GM12878 (cell line): ENCODE data around the gene IQCC. TPM values are rescaled to one million over a fixed set of nuclear protein-coding genes. Genes with fewer than 3 reads are reported as not detected.

Experiments used
- ATAC-seq: fragments of 200-7000 bp; cut with Tn5 transposase; 3 replicates; pipeline ENCODE4 v1.9.1; 2020; ENCODE audit warnings: mild to moderate bottlenecking, moderate library complexity
- BruUV-seq: library from RNA; stranded (reverse); fragments of 400-500 nt; replicated peaks from 2 replicates; lab custom pipeline; 2021; lab: Mats Ljungman, UMichigan
- CTCF ChIA-PET: fragments of 300-600 bp; sonication (Branson Sonifier 250); formaldehyde crosslinking; extraction: SDS; loops from one replicate; lab custom pipeline; 2021; ENCODE audit warnings: inconsistent platforms; lab: Yijun Ruan, JAX
- POLR2A ChIA-PET: fragments of 350-600 bp; formaldehyde crosslinking; extraction: SDS; loops from one replicate; lab custom pipeline; 2021; ENCODE audit warnings: inconsistent platforms; lab: Charles Lee
- RAD21 ChIA-PET: fragments of 300-600 bp; sonication (Branson Sonifier 250); formaldehyde crosslinking; loops from one replicate; lab custom pipeline; 2023; ENCODE audit warnings: antibody characterized with exemption; ENCODE audit not compliant: unreplicated experiment; lab: Charles Lee
- SMC1A ChIA-PET: fragments of 300-600 bp; sonication (Branson Sonifier 250); formaldehyde crosslinking; loops from one replicate; lab custom pipeline; 2023; ENCODE audit not compliant: unreplicated experiment, uncharacterized antibody; lab: Charles Lee
- DNase-seq: peaks from one replicate; pipeline ENCODE4 v3.0.0-alpha.2; 2011; ENCODE audit warnings: low read depth, low spot score
- FAIRE-seq: peaks from 3 replicates; lab custom pipeline; 2011; peaks lifted over from hg19 to GRCh38; lab: Jason Lieb, UNC
- H2AFZ ChIP-seq: 2 replicates; pipeline ENCODE4 v1.6.0; 2011; ENCODE audit warnings: low read depth, low read length, control low read depth; ENCODE audit not compliant: control insufficient read depth
- H3K27ac ChIP-seq: 2 replicates; pipeline ENCODE4 v1.5.1; 2011; ENCODE audit warnings: control low read depth; ENCODE audit not compliant: control insufficient read depth, insufficient read depth
- H3K27me3 ChIP-seq, 2 experiments: replicated peaks in 1 of 2; 2 replicates each; pipeline versions ENCODE4 v1.6.0 to v1.6.1; 2011; ENCODE audit warnings: low read length in 1 of 2; ENCODE audit not compliant: control insufficient read depth in 2 of 2, insufficient read depth in 2 of 2
- H3K36me3 ChIP-seq, 2 experiments: 2 replicates each; pipeline ENCODE4 v1.5.1; 2011; ENCODE audit warnings: low read length in 1 of 2; ENCODE audit not compliant: control insufficient read depth in 2 of 2, insufficient read depth in 2 of 2
- H3K4me1 ChIP-seq: 2 replicates; pipeline ENCODE4 v1.6.1; 2011; ENCODE audit warnings: mild to moderate bottlenecking, low read length, moderate library complexity, mixed read lengths; ENCODE audit not compliant: control insufficient read depth, insufficient read depth
- H3K4me2 ChIP-seq: 2 replicates; pipeline ENCODE4 v1.6.0; 2011; ENCODE audit warnings: control low read depth; ENCODE audit not compliant: control insufficient read depth, insufficient read depth
- H3K4me3 ChIP-seq: fragments of 200-600 bp; sonication (generic); 2 replicates; pipeline ENCODE4 v1.5.1; 2016
- H3K79me2 ChIP-seq: 2 replicates; pipeline ENCODE4 v1.6.0; 2011; ENCODE audit warnings: low read length; ENCODE audit not compliant: control insufficient read depth, insufficient read depth
- H3K9ac ChIP-seq: 2 replicates; pipeline ENCODE4 v1.8.0; 2011; ENCODE audit warnings: low read length, control low read depth, mixed read lengths; ENCODE audit not compliant: control insufficient read depth, insufficient read depth
- H3K9me3 ChIP-seq: replicated peaks from 3 replicates; pipeline ENCODE4 v1.5.1; 2011; ENCODE audit warnings: mild to moderate bottlenecking, low read length; ENCODE audit not compliant: control insufficient read depth, insufficient read depth
- H4K20me1 ChIP-seq: 2 replicates; pipeline ENCODE4 v1.6.0; 2011; ENCODE audit not compliant: control insufficient read depth, insufficient read depth
- BACH1 ChIP-seq: fragments of 450-650 bp; IDR thresholded peaks from 2 replicates; pipeline ENCODE4 v1.6.1; 2017; ENCODE audit warnings: mild to moderate bottlenecking, borderline replicate concordance
- BHLHE40 ChIP-seq, 2 experiments: fragments of 450-650 bp in 1 of 2; IDR thresholded peaks; 2 replicates each; pipeline ENCODE4 v1.6.1; 2011 to 2017; ENCODE audit warnings: low read depth in 2 of 2, borderline replicate concordance in 1 of 2, improper control_type of control experiment in 1 of 2, low read length in 1 of 2, mild to moderate bottlenecking in 1 of 2
- BRCA1 ChIP-seq: IDR thresholded peaks from 2 replicates; pipeline ENCODE4 v1.6.1; 2011; ENCODE audit warnings: low read depth, low read length, improper control_type of control experiment
- CHD2 ChIP-seq: IDR thresholded peaks from 2 replicates; pipeline ENCODE4 v1.6.1; 2011; ENCODE audit warnings: low read depth, low read length, improper control_type of control experiment, borderline replicate concordance
- ETV6 ChIP-seq, 2 experiments: fragments of 450-650 bp in 1 of 2; IDR thresholded peaks in 1 of 2; conservative IDR thresholded peaks in 1 of 2; 2 replicates each; pipeline ENCODE4 v1.6.1; 2014; ENCODE audit warnings: antibody characterized with exemption in 1 of 2, borderline replicate concordance in 1 of 2, low read depth in 1 of 2, mild to moderate bottlenecking in 1 of 2, moderate library complexity in 1 of 2
- FOXM1 ChIP-seq: IDR thresholded peaks from 2 replicates; pipeline ENCODE4 v1.6.1; 2012; ENCODE audit warnings: low read depth, mild to moderate bottlenecking, inconsistent platforms, low read length, moderate library complexity
- IRF4 ChIP-seq: IDR thresholded peaks from 2 replicates; pipeline ENCODE4 v1.6.1; 2011; ENCODE audit warnings: low read depth, low read length
- JUNB ChIP-seq: IDR thresholded peaks from 2 replicates; pipeline ENCODE4 v1.6.1; 2016; ENCODE audit warnings: antibody characterized with exemption, mild to moderate bottlenecking
- MEF2B ChIP-seq: fragments of 450-650 bp; IDR thresholded peaks from 2 replicates; pipeline ENCODE4 v1.6.1; 2018; ENCODE audit warnings: mild to moderate bottlenecking, moderate library complexity; ENCODE audit not compliant: partially characterized antibody, poor library complexity, severe bottlenecking
- MYC ChIP-seq: IDR thresholded peaks from 2 replicates; pipeline ENCODE4 v1.6.1; 2011; ENCODE audit warnings: mild to moderate bottlenecking, low read length, moderate library complexity, inconsistent platforms; ENCODE audit not compliant: insufficient read depth, insufficient replicate concordance, insufficient read length, severe bottlenecking
- PAX8 ChIP-seq: fragments of 450-650 bp; IDR thresholded peaks from 2 replicates; pipeline ENCODE4 v1.6.1; 2017; ENCODE audit warnings: mild to moderate bottlenecking, moderate library complexity
- POLR2A ChIP-seq: IDR thresholded peaks from 2 replicates; pipeline ENCODE4 v1.6.1; 2011; ENCODE audit warnings: low read depth, mild to moderate bottlenecking, low read length
- RAD21 ChIP-seq: IDR thresholded peaks from 2 replicates; pipeline ENCODE4 v1.6.1; 2011; ENCODE audit warnings: mild to moderate bottlenecking, low read depth, low read length, moderate library complexity; ENCODE audit not compliant: insufficient read depth
- RBBP5 ChIP-seq: fragments of 200-600 bp; sonication (generic); conservative IDR thresholded peaks from 2 replicates; pipeline ENCODE4 v1.6.1; 2016
- RELA ChIP-seq: fragments of 450-650 bp; IDR thresholded peaks from 2 replicates; pipeline ENCODE4 v1.8.0; 2014; ENCODE audit warnings: borderline replicate concordance; ENCODE audit not compliant: partially characterized antibody
- SIX5 ChIP-seq: IDR thresholded peaks from 2 replicates; pipeline ENCODE4 v1.6.1; 2011; ENCODE audit warnings: mild to moderate bottlenecking, low read depth, low read length, moderate library complexity; ENCODE audit not compliant: severe bottlenecking
- USF1 ChIP-seq: IDR thresholded peaks from 2 replicates; pipeline ENCODE4 v1.6.1; 2011; ENCODE audit warnings: borderline replicate concordance, low read depth, mild to moderate bottlenecking, moderate library complexity, mixed read lengths, low read length; ENCODE audit not compliant: insufficient read depth; ENCODE audit errors: extremely low read length
- ZNF207 ChIP-seq: fragments of 450-650 bp; IDR thresholded peaks from 2 replicates; pipeline ENCODE4 v1.6.1; 2014; ENCODE audit warnings: antibody characterized with exemption, mild to moderate bottlenecking, borderline replicate concordance
- ZNF217 ChIP-seq: fragments of 450-650 bp; IDR thresholded peaks from 2 replicates; pipeline ENCODE4 v1.6.1; 2017; ENCODE audit warnings: antibody characterized with exemption, mild to moderate bottlenecking
- WGBS: methylation state at CpG from one replicate; pipeline ENCODE4 v1.1.6; 2016; ENCODE audit warnings: low lambda C conversion rate; ENCODE audit not compliant: insufficient replicate concordance, insufficient coverage; ENCODE audit errors: missing lambda C conversion rate; 5-methylcytosine and 5-hydroxymethylcytosine counted together
- in situ Hi-C: fragments of 300-500 bp; cut with MboI; formaldehyde crosslinking; loops from 9 replicates; pipeline ENCODE4 v1.14.3; 2018; ENCODE audit warnings: mixed read lengths
- intact Hi-C: fragments of 100-400 bp; cut with micrococcal nuclease; formaldehyde crosslinking; loops from one replicate; pipeline ENCODE4 v1.14.2; 2022; ENCODE audit not compliant: unreplicated experiment
- polyA plus RNA-seq, 11 experiments: library from polyadenylated mRNA; depleted of rRNA in 4 of 11; unstranded in 6 of 11; stranded (reverse) in 5 of 11; fragments of >200 nt; fragmentation: Nextera tagmentation in 4 of 11; fragmentation: Illumina TruSeq in 1 of 11; extraction: Ambion mirVana in 4 of 11; extraction: Trizol in 1 of 11; gene quantifications; 1 replicate in 1 of 11; 2 replicates in 10 of 11; pipeline versions ENCODE4 v1.2.1 to v1.2.3, GENCODE V29; 2011 to 2016; ENCODE audit warnings: inconsistent platforms in 2 of 11, missing spikeins in 2 of 11, low read depth in 1 of 11
- total RNA-seq, 4 experiments: library from RNA; depleted of rRNA in 3 of 4; stranded (reverse); fragments of >200 nt in 3 of 4; fragmentation: Illumina TruSeq in 1 of 4; extraction: Trizol in 1 of 4; gene quantifications; 2 replicates each; pipeline versions ENCODE4 v1.2.1 to v1.2.3, GENCODE V29; 2013 to 2021

Gene IQCC
- total and polyA plus RNA-seq, 10 of the 15 experiments (the other 5 are each of a cell fraction or from before 2014, with no cell fraction given): 2.1 to 6.8 (median 4.9) TPM

GRCh38 chr1:32247983-32248889 lies 42.8 kb downstream of the IQCC start (continued):
- peak; percentile 60 to 70; a peak in 3 of 4 replicates for TF ChIP-seq BHLHE40 (IDR thresholded peaks at IDR 0.05; ENCODE audit: borderline replicate concordance in 1 of 2, low read depth in 2 of 2, low read length in 1 of 2)

- under 1% methylated on average over 9 of the region's 9 CpGs for WGBS
- ChIA-PET CTCF (interaction anchor here (0.5 to 9.6 kb wide), 21 partner anchors 8 to 150 kb away, joined by 3 to 123 read pairs (median 10); partner anchors contain the start of genes CCDC28B, EIF3I, HDAC1 and TMEM234), POLR2A (interaction anchor here (0.6 to 3.5 kb wide), 18 partner anchors 8 to 169 kb away, joined by 3 to 21 read pairs (median 4); partner anchors contain the start of genes BSDC1, HDAC1, MARCKSL1 and TXLNA), SMC1A (interaction anchor here (0.9 to 14.4 kb wide), 13 partner anchors 9 to 145 kb away, joined by 3 to 124 read pairs (median 9); partner anchors contain the start of genes BSDC1, DCDC2B and HDAC1), RAD21 (interaction anchor here (0.6 to 4.7 kb wide), 17 partner anchors 9 to 745 kb away, joined by 3 to 45 read pairs (median 5); partner anchors contain the start of genes HDAC1, MARCKSL1 and TMEM39B)
- H3K9ac ChIP-seq: peak overlapping the region; percentile 75
- H2AFZ ChIP-seq: peak overlapping the region; percentile 41
- H3K79me2 ChIP-seq: peaks cover 43% of the 10 kb centered on the region
- H3K27me3 ChIP-seq: no peaks in the 10 kb centered on the region
- in situ Hi-C loops: no loop called here
- BruUV-seq: no TSS peak
- peak overlapping the region; percentile 63; the same call in 1 of the 2 replicates for H3K4me3 ChIP-seq
- peak; percentile 95 for DNase-seq
- no peaks in the 10 kb centered on the region for H3K9me3 ChIP-seq
- intact Hi-C loops: loop anchor here (5.0 kb wide), 1 partner anchor 67 kb away; no protein-coding TSS in a partner anchor
- H4K20me1 ChIP-seq: no peaks in the 10 kb centered on the region
- peak overlapping the region; percentile 99 for H3K4me2 ChIP-seq
- H3K4me1 ChIP-seq: peaks cover 66% of the 10 kb centered on the region
- FAIRE-seq: peak; percentile 92
- ATAC-seq: peak; percentile 78
- peak overlapping the region; percentile 89 for H3K27ac ChIP-seq
- H3K36me3 ChIP-seq: no peaks in the 10 kb centered on the region; a peak in 1 of 4 replicates
- peak; percentile 60; the same call in 1 of the 2 replicates for TF ChIP-seq IRF4
- TF ChIP-seq SIX5: no peak
- no peak for TF ChIP-seq ZNF207
- TF ChIP-seq POLR2A: peak; percentile 75
- TF ChIP-seq USF1: no peak
- peak; percentile 89 for TF ChIP-seq CHD2
- no peak; the same call in 1 of the 2 replicates for TF ChIP-seq JUNB
- no peak for TF ChIP-seq BRCA1
- no peak for TF ChIP-seq PAX8
- TF ChIP-seq MEF2B: peak; percentile 91
- no peak for TF ChIP-seq ZNF217
- TF ChIP-seq BACH1: no peak
- TF ChIP-seq MYC: no peak
- TF ChIP-seq RAD21: peak; percentile 33; the same call in 1 of the 2 replicates
- no peak for TF ChIP-seq RBBP5
- peak in 1 of 2 experiments; percentile 98; a peak in 2 of 4 replicates for TF ChIP-seq ETV6 (conservative IDR thresholded peaks at IDR 0.05 in 1 of 2, IDR thresholded peaks at IDR 0.05 in 1 of 2; ENCODE audit: borderline replicate concordance in 1 of 2, low read depth in 1 of 2)
- no peak for TF ChIP-seq FOXM1
- peak; percentile 67 to 81; a peak in 3 of 4 replicates for TF ChIP-seq BHLHE40 (IDR thresholded peaks at IDR 0.05; ENCODE audit: borderline replicate concordance in 1 of 2, low read depth in 2 of 2, low read length in 1 of 2)
- no peak for TF ChIP-seq RELA
Measured at GRCh38 chr1:32249831-32250525, 44.5 kb downstream of the IQCC start.
